Glutamatergic neuron (in vitro differentiated cells): ENCODE data around the gene CACNA1C. TPM values are rescaled to one million over a fixed set of nuclear protein-coding genes. Genes with fewer than 3 reads are reported as not detected.

Source experiments
- DNase-seq: peaks from one replicate; pipeline ENCODE4 v3.0.0; 2022
- H3K27ac Mint-ChIP-seq: one replicate; pipeline ENCODE4 v1.8.0; 2020; ENCODE audit warnings: mild to moderate bottlenecking, mixed read lengths, inconsistent platforms; ENCODE audit not compliant: unreplicated experiment
- H3K27me3 Mint-ChIP-seq: one replicate; pipeline ENCODE4 v1.8.0; 2020; ENCODE audit warnings: mild to moderate bottlenecking, moderate library complexity, mixed read lengths, inconsistent platforms; ENCODE audit not compliant: unreplicated experiment
- H3K36me3 Mint-ChIP-seq: one replicate; pipeline ENCODE4 v1.8.0; 2020; ENCODE audit warnings: mild to moderate bottlenecking, mixed read lengths, inconsistent platforms; ENCODE audit not compliant: unreplicated experiment
- H3K4me1 Mint-ChIP-seq: one replicate; pipeline ENCODE4 v1.8.0; 2020; ENCODE audit warnings: mild to moderate bottlenecking, low read depth, mixed read lengths, inconsistent platforms; ENCODE audit not compliant: unreplicated experiment
- H3K4me3 Mint-ChIP-seq: one replicate; pipeline ENCODE4 v1.8.0; 2020; ENCODE audit warnings: mild to moderate bottlenecking, mixed read lengths, inconsistent platforms; ENCODE audit not compliant: unreplicated experiment
- H3K9me3 Mint-ChIP-seq: one replicate; pipeline ENCODE4 v1.8.0; 2020; ENCODE audit warnings: mild to moderate bottlenecking, moderate library complexity, mixed read lengths, inconsistent platforms; ENCODE audit not compliant: unreplicated experiment
- CTCF ChIP-seq: fragments of 200-600 bp; sonication (generic); IDR thresholded peaks from one replicate; pipeline ENCODE4 v1.5.0; 2021; ENCODE audit not compliant: partially characterized antibody, unreplicated experiment
- total RNA-seq: library from RNA; stranded (reverse); fragmentation: NEBNext Ultra II Directional; extraction: Animal tissue kit (Norgen Biotek cat#: 25700); gene quantifications from one replicate; pipeline ENCODE4 v1.2.1, GENCODE V29; 2021; ENCODE audit not compliant: unreplicated experiment

Gene CACNA1C
- total RNA-seq, 1 donor from 2014 or later = 11.0 TPM

GRCh38 chr12:2677142-2677880 is 624.5 kb downstream of the CACNA1C start:
- H3K36me3 Mint-ChIP-seq = peaks cover 2% of the 10 kb centered on the region
- no peak overlapping the region for H3K4me3 Mint-ChIP-seq
- H3K27ac Mint-ChIP-seq = no peak overlapping the region
- H3K27me3 Mint-ChIP-seq = peaks cover 2% of the 10 kb centered on the region
- DNase-seq = no peak
- H3K9me3 Mint-ChIP-seq = peaks cover 3% of the 10 kb centered on the region
- H3K4me1 Mint-ChIP-seq = peaks cover 4% of the 10 kb centered on the region
- no peak for TF ChIP-seq CTCF

- no peak for TF ChIP-seq CTCF
- Mint-ChIP-seq H3K4me3 (no peak overlapping the region), H3K27ac (no peak overlapping the region), H3K27me3 (peaks cover 6% of the 10 kb centered on the region), H3K9me3 (peaks cover 7% of the 10 kb centered on the region), H3K36me3 (peaks cover 8% of the 10 kb centered on the region), H3K4me1 (peaks cover 6% of the 10 kb centered on the region)
- DNase-seq = no peak
These were observed 625.6 kb downstream of the CACNA1C start for GRCh38 chr12:2678426-2678825.

GRCh38 chr12:2679068-2679815 is 626.5 kb downstream of the CACNA1C start:
- DNase-seq = no peak
- Mint-ChIP-seq H3K36me3 (peaks cover 8% of the 10 kb centered on the region), H3K4me3 (no peak overlapping the region), H3K27ac (no peak overlapping the region), H3K4me1 (peaks cover 6% of the 10 kb centered on the region), H3K27me3 (peaks cover 6% of the 10 kb centered on the region), H3K9me3 (peaks cover 6% of the 10 kb centered on the region)
- no peak for TF ChIP-seq CTCF

GRCh38 chr12:2679816-2680675 is 627.3 kb downstream of the CACNA1C start:
- Mint-ChIP-seq H3K27ac (no peak overlapping the region), H3K4me1 (peaks cover 6% of the 10 kb centered on the region), H3K36me3 (peaks cover 8% of the 10 kb centered on the region), H3K9me3 (peaks cover 5% of the 10 kb centered on the region), H3K27me3 (peaks cover 7% of the 10 kb centered on the region), H3K4me3 (no peak overlapping the region)
- TF ChIP-seq CTCF = no peak
- no peak for DNase-seq
